ACHN (cell line): ENCODE results near the gene MAN1A1.
"Not testable (repeated sequence)": the region's sequence is repeated elsewhere in the genome, so short reads cannot be mapped to it uniquely, and the experiment has no call there.

Source experiments
- DNase-seq: peaks from one replicate; pipeline ENCODE4 v3.0.0-alpha.2; 2015
- in situ Hi-C: cut with HindIII; loops from 2 replicates; pipeline ENCODE4 v1.10.0; 2017; ENCODE audit warnings: low sequenced_read_pairs, low pct_ligation_motif_present, low pct_unique_long_range_greater_than_20kb

The MAN1A1 gene

GRCh38 chr6:119171864-119172588, 177.5 kb downstream of the MAN1A1 start:
- in situ Hi-C loops, result no loop called here
- DNase-seq, result no peak

DNA sequence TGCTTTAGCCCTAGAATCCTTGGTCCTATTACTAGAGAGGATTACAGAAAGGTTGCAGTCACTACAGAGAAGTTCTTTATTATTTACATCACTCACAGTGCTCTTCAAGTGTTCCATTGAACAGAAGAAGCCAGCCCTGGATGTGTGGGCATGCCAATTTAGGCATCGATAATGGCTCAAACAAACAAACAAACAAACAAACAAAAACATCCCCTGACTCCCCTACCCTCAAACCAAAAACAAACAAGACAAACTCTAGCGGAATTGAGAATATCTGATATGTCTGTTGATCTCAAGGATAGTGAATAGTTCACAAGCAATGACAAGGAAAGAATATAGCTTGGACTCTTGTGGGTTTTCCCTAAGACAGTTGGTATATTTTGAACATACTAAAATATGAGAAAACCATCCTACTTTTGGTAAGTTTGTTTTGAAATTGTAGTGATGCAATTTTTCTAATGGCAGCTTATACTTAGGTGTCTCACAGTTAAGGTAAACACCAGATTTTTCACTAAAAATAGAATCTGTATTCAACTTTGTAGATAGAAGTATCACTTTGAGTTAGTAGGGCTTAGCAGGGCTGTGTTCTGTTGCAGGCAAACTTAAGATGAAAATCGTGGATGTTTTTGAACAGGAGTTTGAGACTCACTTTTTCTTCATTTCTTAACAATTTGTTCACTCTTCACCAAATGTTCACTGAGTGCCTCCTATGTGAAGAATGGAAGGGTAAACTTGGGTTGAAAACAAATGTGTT, 178.3 kb downstream of the MAN1A1 start:
- DNase-seq, result no peak
- in situ Hi-C loops, result no loop called here

DNA sequence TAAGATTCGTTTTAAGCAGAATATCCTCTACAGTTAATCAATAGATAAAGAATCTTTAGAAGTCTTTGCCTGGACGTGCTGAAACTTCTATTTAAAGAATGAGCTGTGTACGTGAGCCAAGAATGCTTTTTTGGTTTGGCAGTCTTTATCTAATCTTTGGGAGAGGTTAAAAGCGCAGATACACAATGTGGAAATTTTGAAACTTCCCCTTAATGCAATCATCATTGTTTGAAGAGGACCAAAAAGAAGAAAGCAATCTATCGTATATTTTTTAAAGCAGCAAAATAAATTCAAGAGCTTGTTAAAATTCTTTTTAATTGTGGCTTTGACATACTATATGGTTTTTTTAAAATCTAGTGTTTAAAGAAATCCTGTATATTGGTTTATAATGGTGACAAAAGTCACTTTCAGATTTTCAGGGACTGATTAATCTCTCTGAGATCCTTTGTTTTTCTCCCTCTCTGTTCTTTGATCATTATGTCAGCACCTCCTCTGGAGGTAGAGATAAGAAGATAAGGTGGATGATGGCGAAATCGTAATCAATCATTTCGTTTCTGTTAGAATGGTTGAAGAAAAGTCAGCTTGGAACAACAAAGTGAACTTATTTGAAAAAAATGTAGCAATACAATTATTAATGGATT, 179.0 kb downstream of the MAN1A1 start:
- in situ Hi-C loops, result no loop called here
- no peak for DNase-seq

DNA sequence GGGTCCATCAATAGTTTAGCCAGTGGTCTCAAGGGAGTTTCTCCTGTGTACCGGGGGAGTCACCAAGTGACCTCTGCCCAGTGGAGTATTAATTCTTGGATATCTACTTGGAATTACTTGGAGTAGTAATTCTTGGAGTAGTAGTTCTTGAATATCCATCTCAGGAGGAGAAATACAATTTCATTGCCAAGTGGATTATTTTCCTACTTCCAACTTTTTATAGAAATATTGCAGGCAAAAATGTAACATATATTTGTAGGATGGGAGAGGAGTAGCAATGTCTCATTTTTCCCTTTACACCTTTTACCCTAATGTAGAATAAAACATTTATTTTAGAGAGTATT, 179.5 kb downstream of the MAN1A1 start:
- DNase-seq, result no peak
- in situ Hi-C loops, result no loop called here

GRCh38 chr6:119169355-119169754, 180.2 kb downstream of the MAN1A1 start:
- in situ Hi-C loops, result not testable (repeated sequence)

GRCh38 chr6:119166024-119166784, 183.4 kb downstream of the MAN1A1 start:
- no peak for DNase-seq
- in situ Hi-C loops, result no loop called here

More at GRCh38 chr6:119169355-119169754, 180.2 kb downstream of the MAN1A1 start:
- not testable (repeated sequence) for DNase-seq

GRCh38 chr6:119163006-119163405, 186.6 kb downstream of the MAN1A1 start:
- no peak for DNase-seq
- in situ Hi-C loops, result no loop called here

DNA sequence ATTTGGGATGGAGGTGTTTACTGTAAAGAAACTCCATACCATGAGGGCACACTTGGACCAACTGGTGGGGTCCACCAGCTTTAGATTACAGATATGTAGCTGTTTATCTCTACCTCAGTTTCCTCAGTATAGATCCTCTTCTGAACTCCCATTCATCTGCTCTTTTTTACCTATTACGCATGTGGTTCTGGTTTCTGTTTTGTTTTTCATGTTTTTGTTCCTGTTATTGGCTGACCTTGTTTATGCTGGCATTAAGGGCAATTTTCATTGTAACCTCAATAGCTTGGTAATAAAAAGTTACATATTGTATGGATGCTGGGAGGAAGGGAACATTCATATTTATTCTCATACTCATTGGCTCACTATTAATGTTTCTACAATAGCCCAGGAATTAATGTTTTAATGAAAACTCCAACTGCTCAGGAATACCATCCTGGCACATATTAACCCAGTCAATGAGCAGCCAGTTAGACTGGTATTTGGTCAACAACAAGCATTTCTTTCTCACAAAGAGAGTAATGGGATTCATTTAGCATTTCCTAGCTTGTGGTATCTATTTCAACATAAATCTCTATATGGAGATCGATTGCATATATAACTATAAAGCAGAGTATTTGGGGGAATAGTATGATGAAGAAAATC, 187.3 kb downstream of the MAN1A1 start:
- no peak for DNase-seq
- in situ Hi-C loops, result no loop called here

- in situ Hi-C loops, result no loop called here
- no peak for DNase-seq
Measured at GRCh38 chr6:119161438-119161837, 188.1 kb downstream of the MAN1A1 start.

- DNase-seq, result no peak
- in situ Hi-C loops, result no loop called here
Measured at GRCh38 chr6:119160911-119161310, 188.7 kb downstream of the MAN1A1 start.

GRCh38 chr6:119158057-119158848, 191.3 kb downstream of the MAN1A1 start:
- no peak for DNase-seq
- in situ Hi-C loops, result no loop called here

GRCh38 chr6:119157506-119157815, 192.1 kb downstream of the MAN1A1 start:
- in situ Hi-C loops, result no loop called here
- no peak for DNase-seq

DNA sequence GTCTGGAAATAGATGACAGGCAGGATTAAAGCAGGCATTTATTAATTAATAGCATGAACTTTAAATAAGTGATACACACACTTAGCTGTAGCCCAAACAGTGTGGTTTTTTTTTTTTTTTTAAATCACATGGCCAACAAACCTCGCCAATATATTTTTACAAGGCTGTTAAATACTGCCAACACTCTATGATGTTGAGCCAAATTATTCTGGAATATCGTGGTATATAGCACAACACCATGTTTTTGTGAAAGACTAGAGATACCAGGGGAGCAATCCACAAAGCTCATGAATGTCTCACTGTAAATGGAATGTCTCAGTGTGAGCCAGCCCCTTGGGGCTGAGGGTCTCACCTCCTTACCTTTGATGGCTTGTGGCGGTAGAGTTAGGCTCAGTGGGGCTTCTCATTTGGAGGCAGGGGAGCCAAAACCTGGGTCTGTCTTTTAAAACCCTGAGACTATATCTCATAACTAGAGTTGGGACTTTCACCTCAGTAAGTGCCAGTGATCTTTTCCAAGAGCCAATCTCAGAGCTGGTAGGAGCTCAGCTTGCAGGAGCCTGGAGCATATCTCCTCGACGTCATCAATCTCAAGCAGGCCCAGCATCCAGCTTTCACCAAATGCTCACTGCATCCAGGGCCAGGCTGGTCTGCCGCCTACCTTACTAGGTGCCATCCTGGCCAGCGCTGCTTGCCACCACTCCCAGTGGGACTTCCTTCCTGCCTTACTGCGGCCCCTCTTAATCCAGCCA, 192.6 kb downstream of the MAN1A1 start:
- DNase-seq, result no peak
- in situ Hi-C loops, result no loop called here

DNA sequence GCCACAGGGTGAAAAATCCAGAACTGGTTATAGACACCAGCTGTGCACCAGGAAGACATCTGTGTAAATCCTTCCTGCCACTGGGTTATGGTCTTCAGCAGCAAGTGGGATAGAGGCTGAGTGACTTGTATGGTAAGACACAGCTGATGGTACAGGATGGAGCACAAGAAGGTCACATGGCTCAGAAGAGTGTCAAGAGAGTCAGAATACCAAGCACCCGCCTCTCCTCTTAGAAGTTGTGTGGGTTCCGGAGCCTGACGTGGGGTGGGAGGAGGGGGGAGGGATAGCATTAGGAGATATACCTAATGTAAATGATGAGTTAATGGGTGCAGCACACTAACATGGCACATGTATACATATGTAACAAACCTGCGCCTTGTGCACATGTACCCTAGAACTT, 193.5 kb downstream of the MAN1A1 start:
- DNase-seq, in situ Hi-C loops: not testable (repeated sequence)

DNA sequence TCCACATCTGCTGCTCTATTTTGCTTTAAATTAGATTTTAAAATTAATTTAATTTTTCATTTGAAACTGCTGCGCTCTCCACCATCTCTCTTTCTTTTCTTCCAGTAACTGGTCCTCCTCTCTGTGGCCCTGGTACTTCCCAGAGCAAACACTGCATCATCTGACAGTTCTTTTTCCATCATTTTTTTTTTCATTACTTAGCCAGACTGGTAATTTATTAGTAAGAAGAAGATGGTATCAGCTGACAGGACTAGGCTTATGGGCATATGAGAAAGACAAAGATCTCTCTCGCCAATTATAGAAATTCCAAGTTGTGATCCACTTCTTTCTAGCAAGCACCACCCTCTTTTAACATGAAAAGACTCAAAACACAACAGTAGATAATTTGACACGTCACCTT, 197.4 kb downstream of the MAN1A1 start:
- no peak for DNase-seq
- in situ Hi-C loops, result no loop called here

GRCh38 chr6:119148825-119149525, 200.6 kb downstream of the MAN1A1 start:
- no peak for DNase-seq
- in situ Hi-C loops, result no loop called here
